Left ventricle myocardium inferior (tissue), 1 donor: ENCODE measurements around the gene STOML3. TPM values are rescaled to one million over a fixed set of nuclear protein-coding genes. Genes with fewer than 3 reads are reported as not detected.

Experiments
- DNase-seq: peaks from one replicate; pipeline ENCODE4 v3.0.0-alpha.2; 2020
- H3K27ac ChIP-seq: fragments of 200-600 bp; replicated peaks from 2 replicates; pipeline ENCODE4 v1.8.0; 2021
- H3K27me3 ChIP-seq: fragments of 200-600 bp; 2 replicates; pipeline ENCODE4 v1.8.0; 2021; ENCODE audit warnings: low read depth
- H3K36me3 ChIP-seq: fragments of 200-600 bp; 2 replicates; pipeline ENCODE4 v1.8.0; 2021
- H3K4me1 ChIP-seq: fragments of 200-600 bp; 2 replicates; pipeline ENCODE4 v1.8.0; 2021
- H3K4me3 ChIP-seq: fragments of 200-600 bp; 2 replicates; pipeline ENCODE4 v1.8.0; 2021; ENCODE audit warnings: mild to moderate bottlenecking, moderate library complexity
- H3K9me3 ChIP-seq: fragments of 200-600 bp; replicated peaks from 2 replicates; pipeline ENCODE4 v1.8.0; 2021
- CTCF ChIP-seq: fragments of 200-600 bp; IDR thresholded peaks from 2 replicates; pipeline ENCODE4 v1.8.0; 2021; ENCODE audit warnings: antibody characterized with exemption, mild to moderate bottlenecking, borderline replicate concordance
- intact Hi-C: fragments of 100-400 bp; cut with micrococcal nuclease; formaldehyde crosslinking; loops from one replicate; pipeline ENCODE4 v1.11.0; 2022
- total RNA-seq: library from RNA; stranded (reverse); fragmentation: NEBNext Ultra II Directional; extraction: Animal tissue kit (Norgen Biotek cat#: 25700); gene quantifications from one replicate; pipeline ENCODE4 v1.2.1, GENCODE V29; 2021
- donor health status: DM: no; HTN: yes; CAD: no; lungs with severe emphysema.

STOML3 gene
- total RNA-seq, 1 donor from 2014 or later, result not detected

DNA sequence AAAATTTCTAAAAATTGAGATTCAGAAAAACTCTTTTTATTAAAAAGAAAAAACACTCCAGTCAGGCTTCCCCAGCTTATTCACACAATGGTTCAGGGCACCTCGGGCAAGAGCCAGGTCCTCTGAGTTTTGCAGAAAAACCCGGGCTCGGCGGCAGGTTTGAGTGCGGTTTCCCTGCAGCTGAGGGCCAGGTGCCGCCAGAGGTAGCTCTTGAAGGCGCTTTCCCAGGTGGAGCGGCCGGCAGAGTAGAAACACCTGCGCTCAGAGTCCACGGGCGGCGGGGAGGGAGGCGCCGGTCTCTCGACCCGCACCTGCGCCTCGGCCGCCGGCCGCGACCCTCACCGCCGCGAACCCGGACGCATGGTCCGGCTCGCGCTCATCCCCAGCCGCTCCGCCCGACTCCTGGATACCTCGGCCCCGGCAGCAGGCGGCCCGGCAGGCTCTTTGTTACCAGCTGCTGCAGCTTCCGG lies 46.8 kb upstream of the STOML3 start:
- no peak for DNase-seq
- H3K27me3 ChIP-seq, result no peaks in the 10 kb centered on the region
- H3K36me3 ChIP-seq, result peaks cover 8% of the 10 kb centered on the region
- peak overlapping the region; percentile 88 for H3K27ac ChIP-seq
- H3K9me3 ChIP-seq, result no peaks in the 10 kb centered on the region
- H3K4me3 ChIP-seq, result peak overlapping the region; percentile 94
- H3K4me1 ChIP-seq, result peaks cover 66% of the 10 kb centered on the region
- intact Hi-C loops, result no loop called here
- no peak for TF ChIP-seq CTCF

GRCh38 chr13:39036212-39036611 lies 45.6 kb upstream of the STOML3 start:
- H3K4me1 ChIP-seq, result peaks cover 76% of the 10 kb centered on the region
- H3K27me3 ChIP-seq, result no peaks in the 10 kb centered on the region
- no peaks in the 10 kb centered on the region for H3K9me3 ChIP-seq
- no peak for TF ChIP-seq CTCF
- H3K27ac ChIP-seq, result no peak overlapping the region
- no peak for DNase-seq
- peak overlapping the region; percentile 94 for H3K4me3 ChIP-seq
- intact Hi-C loops, result no loop called here
- H3K36me3 ChIP-seq, result no peaks in the 10 kb centered on the region

DNA sequence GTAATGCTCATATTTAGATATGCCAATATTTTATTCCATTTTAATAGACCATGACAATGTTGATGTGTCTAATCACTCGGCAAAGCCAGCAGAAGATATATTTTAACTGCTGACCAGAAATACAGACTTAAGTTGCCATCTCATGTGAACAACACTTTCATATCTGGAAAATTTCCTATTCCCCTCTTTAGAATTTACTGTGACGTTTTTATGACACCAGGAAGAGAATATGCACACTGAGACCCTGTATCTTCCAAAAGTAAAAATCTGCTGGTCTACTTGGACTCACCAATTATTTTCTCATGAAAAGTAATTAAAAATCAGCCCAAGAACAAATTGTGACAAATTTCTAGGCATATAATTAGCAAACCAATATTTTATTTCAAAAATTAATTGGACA lies 45.2 kb upstream of the STOML3 start:
- no peak for TF ChIP-seq CTCF
- DNase-seq, result no peak
- Histone ChIP-seq H3K9me3 (no peaks in the 10 kb centered on the region), H3K27me3 (no peaks in the 10 kb centered on the region), H3K27ac (no peak overlapping the region), H3K36me3 (no peaks in the 10 kb centered on the region), H3K4me1 (peaks cover 75% of the 10 kb centered on the region), H3K4me3 (peak overlapping the region; percentile 94)
- intact Hi-C loops, result no loop called here

GRCh38 chr13:39035204-39035603 lies 44.6 kb upstream of the STOML3 start:
- peak overlapping the region; percentile 94 for H3K4me3 ChIP-seq
- no peak overlapping the region for H3K27ac ChIP-seq
- no peak for DNase-seq
- no peaks in the 10 kb centered on the region for H3K36me3 ChIP-seq
- intact Hi-C loops, result no loop called here
- H3K27me3 ChIP-seq, result no peaks in the 10 kb centered on the region
- H3K4me1 ChIP-seq, result peaks cover 69% of the 10 kb centered on the region
- TF ChIP-seq CTCF, result no peak
- no peaks in the 10 kb centered on the region for H3K9me3 ChIP-seq

- TF ChIP-seq CTCF, result no peak
- no peak for DNase-seq
- Histone ChIP-seq H3K27ac (no peak overlapping the region), H3K4me1 (peaks cover 58% of the 10 kb centered on the region), H3K9me3 (no peaks in the 10 kb centered on the region), H3K4me3 (no peak overlapping the region), H3K27me3 (no peaks in the 10 kb centered on the region), H3K36me3 (no peaks in the 10 kb centered on the region)
- intact Hi-C loops, result no loop called here
Measured at GRCh38 chr13:39034085-39034484, 43.5 kb upstream of the STOML3 start.

- peaks cover 17% of the 10 kb centered on the region for H3K36me3 ChIP-seq
- DNase-seq, result no peak
- no peaks in the 10 kb centered on the region for H3K27me3 ChIP-seq
- H3K4me1 ChIP-seq, result peaks cover 42% of the 10 kb centered on the region
- no peaks in the 10 kb centered on the region for H3K9me3 ChIP-seq
- H3K27ac ChIP-seq, result no peak overlapping the region
- no peak overlapping the region for H3K4me3 ChIP-seq
- intact Hi-C loops, result no loop called here
- TF ChIP-seq CTCF, result no peak
Measured at GRCh38 chr13:39032150-39032549, 41.5 kb upstream of the STOML3 start.
